ENCODE data around the gene OTOP1.
"Not testable (repeated sequence)": the region's sequence is repeated elsewhere in the genome, so short reads cannot be mapped to it uniquely, and the experiment has no call there.

Gene OTOP1

GRCh38 chr4:4165701-4166392 lies 60.9 kb downstream of the OTOP1 start:
- not testable (repeated sequence) for H2AFZ ChIP-seq (ENCODE audit: low read depth, low read length, severe bottlenecking); H3K79me2 ChIP-seq (ENCODE audit: insufficient read depth, low read length); H3K27ac ChIP-seq (ENCODE audit: low read depth, low read length); H3F3A ChIP-seq (ENCODE audit: insufficient read depth); H3K4me3 ChIP-seq (ENCODE audit: insufficient read depth, low read length, poor library complexity, severe bottlenecking); H3K9ac ChIP-seq (ENCODE audit: low read length); H4K20me1 ChIP-seq (ENCODE audit: low read depth, low read length); H3K4me2 ChIP-seq (ENCODE audit: low read depth, low read length, poor library complexity, severe bottlenecking); H3K9me3 ChIP-seq (ENCODE audit: insufficient read depth, low read length); H3K36me3 ChIP-seq (ENCODE audit: low read length); H3K27me3 ChIP-seq (ENCODE audit: low read length); H3K9me2 ChIP-seq (replicated peaks; ENCODE audit: insufficient read depth, low read length)

- not testable (repeated sequence) for H3K27ac ChIP-seq (ENCODE audit: low read depth, low read length); H3K4me2 ChIP-seq (ENCODE audit: low read depth, low read length, poor library complexity, severe bottlenecking); H3K27me3 ChIP-seq (ENCODE audit: low read length); H3K36me3 ChIP-seq (ENCODE audit: low read length); H3F3A ChIP-seq (ENCODE audit: insufficient read depth); H3K9me3 ChIP-seq (ENCODE audit: insufficient read depth, low read length); H3K79me2 ChIP-seq (ENCODE audit: insufficient read depth, low read length); H2AFZ ChIP-seq (ENCODE audit: low read depth, low read length, severe bottlenecking); H3K9me2 ChIP-seq (replicated peaks; ENCODE audit: insufficient read depth, low read length); H3K4me3 ChIP-seq (ENCODE audit: insufficient read depth, low read length, poor library complexity, severe bottlenecking); H4K20me1 ChIP-seq (ENCODE audit: low read depth, low read length); H3K9ac ChIP-seq (ENCODE audit: low read length)
Measured at GRCh38 chr4:4164532-4165173, 62.1 kb downstream of the OTOP1 start.

GRCh38 chr4:4162186-4162585 lies 64.5 kb downstream of the OTOP1 start:
- not testable (repeated sequence) for H2AFZ ChIP-seq (ENCODE audit: low read depth, low read length, severe bottlenecking); H3K27ac ChIP-seq (ENCODE audit: low read depth, low read length); H4K20me1 ChIP-seq (ENCODE audit: low read depth, low read length); H3K36me3 ChIP-seq (ENCODE audit: low read length); H3K79me2 ChIP-seq (ENCODE audit: insufficient read depth, low read length); H3K27me3 ChIP-seq (ENCODE audit: low read length); H3F3A ChIP-seq (ENCODE audit: insufficient read depth); H3K4me2 ChIP-seq (ENCODE audit: low read depth, low read length, poor library complexity, severe bottlenecking); H3K9me2 ChIP-seq (replicated peaks; ENCODE audit: insufficient read depth, low read length); H3K9ac ChIP-seq (ENCODE audit: low read length); H3K9me3 ChIP-seq (ENCODE audit: insufficient read depth, low read length); H3K4me3 ChIP-seq (ENCODE audit: insufficient read depth, low read length, poor library complexity, severe bottlenecking)

- not testable (repeated sequence) for H3K9ac ChIP-seq (ENCODE audit: low read length); H3K4me3 ChIP-seq (ENCODE audit: insufficient read depth, low read length, poor library complexity, severe bottlenecking); H3K27ac ChIP-seq (ENCODE audit: low read depth, low read length); H3K79me2 ChIP-seq (ENCODE audit: insufficient read depth, low read length); H3K36me3 ChIP-seq (ENCODE audit: low read length); H3F3A ChIP-seq (ENCODE audit: insufficient read depth); H4K20me1 ChIP-seq (ENCODE audit: low read depth, low read length); H3K9me3 ChIP-seq (ENCODE audit: insufficient read depth, low read length); H3K9me2 ChIP-seq (replicated peaks; ENCODE audit: insufficient read depth, low read length); H2AFZ ChIP-seq (ENCODE audit: low read depth, low read length, severe bottlenecking); H3K27me3 ChIP-seq (ENCODE audit: low read length); H3K4me2 ChIP-seq (ENCODE audit: low read depth, low read length, poor library complexity, severe bottlenecking)
Measured at GRCh38 chr4:4160956-4161665, 65.6 kb downstream of the OTOP1 start.

- H3K4me2 ChIP-seq (ENCODE audit: low read depth, low read length, poor library complexity, severe bottlenecking); H3K9me2 ChIP-seq (replicated peaks; ENCODE audit: insufficient read depth, low read length); H3K4me3 ChIP-seq (ENCODE audit: insufficient read depth, low read length, poor library complexity, severe bottlenecking); H3K9ac ChIP-seq (ENCODE audit: low read length); H3K36me3 ChIP-seq (ENCODE audit: low read length); H4K20me1 ChIP-seq (ENCODE audit: low read depth, low read length); H3K27ac ChIP-seq (ENCODE audit: low read depth, low read length); H3K9me3 ChIP-seq (ENCODE audit: insufficient read depth, low read length); H3K79me2 ChIP-seq (ENCODE audit: insufficient read depth, low read length); H2AFZ ChIP-seq (ENCODE audit: low read depth, low read length, severe bottlenecking); H3F3A ChIP-seq (ENCODE audit: insufficient read depth); H3K27me3 ChIP-seq (ENCODE audit: low read length): not testable (repeated sequence)
Measured at GRCh38 chr4:4145622-4146021, 81.1 kb downstream of the OTOP1 start.

GRCh38 chr4:4143376-4143775 lies 83.4 kb downstream of the OTOP1 start:
- H4K20me1 ChIP-seq (ENCODE audit: low read depth, low read length); H2AFZ ChIP-seq (ENCODE audit: low read depth, low read length, severe bottlenecking); H3K9me2 ChIP-seq (replicated peaks; ENCODE audit: insufficient read depth, low read length); H3K4me3 ChIP-seq (ENCODE audit: insufficient read depth, low read length, poor library complexity, severe bottlenecking); H3K79me2 ChIP-seq (ENCODE audit: insufficient read depth, low read length); H3K4me2 ChIP-seq (ENCODE audit: low read depth, low read length, poor library complexity, severe bottlenecking); H3K9ac ChIP-seq (ENCODE audit: low read length); H3K9me3 ChIP-seq (ENCODE audit: insufficient read depth, low read length); H3K36me3 ChIP-seq (ENCODE audit: low read length); H3F3A ChIP-seq (ENCODE audit: insufficient read depth); H3K27me3 ChIP-seq (ENCODE audit: low read length); H3K27ac ChIP-seq (ENCODE audit: low read depth, low read length): not testable (repeated sequence)

- not testable (repeated sequence) for H3K36me3 ChIP-seq (ENCODE audit: low read length); H3K9ac ChIP-seq (ENCODE audit: low read length); H2AFZ ChIP-seq (ENCODE audit: low read depth, low read length, severe bottlenecking); H3K4me3 ChIP-seq (ENCODE audit: insufficient read depth, low read length, poor library complexity, severe bottlenecking); H3K79me2 ChIP-seq (ENCODE audit: insufficient read depth, low read length); H3K4me2 ChIP-seq (ENCODE audit: low read depth, low read length, poor library complexity, severe bottlenecking); H3F3A ChIP-seq (ENCODE audit: insufficient read depth); H3K9me3 ChIP-seq (ENCODE audit: insufficient read depth, low read length); H4K20me1 ChIP-seq (ENCODE audit: low read depth, low read length); H3K27ac ChIP-seq (ENCODE audit: low read depth, low read length); H3K9me2 ChIP-seq (replicated peaks; ENCODE audit: insufficient read depth, low read length); H3K27me3 ChIP-seq (ENCODE audit: low read length)
Measured at GRCh38 chr4:4142679-4143078, 84.0 kb downstream of the OTOP1 start.

- H3K9me2 ChIP-seq (replicated peaks; ENCODE audit: insufficient read depth, low read length); H3K27me3 ChIP-seq (ENCODE audit: low read length): not testable (repeated sequence)
Measured at GRCh38 chr4:4141186-4141585, 85.5 kb downstream of the OTOP1 start.

More at GRCh38 chr4:4141186-4141585, 85.5 kb downstream of the OTOP1 start:
- not testable (repeated sequence) for H2AFZ ChIP-seq (ENCODE audit: low read depth, low read length, severe bottlenecking); H3K4me3 ChIP-seq (ENCODE audit: insufficient read depth, low read length, poor library complexity, severe bottlenecking); H3K9ac ChIP-seq (ENCODE audit: low read length); H3K27ac ChIP-seq (ENCODE audit: low read depth, low read length); H3K9me3 ChIP-seq (ENCODE audit: insufficient read depth, low read length); H3F3A ChIP-seq (ENCODE audit: insufficient read depth); H3K79me2 ChIP-seq (ENCODE audit: insufficient read depth, low read length); H3K4me2 ChIP-seq (ENCODE audit: low read depth, low read length, poor library complexity, severe bottlenecking); H3K36me3 ChIP-seq (ENCODE audit: low read length); H4K20me1 ChIP-seq (ENCODE audit: low read depth, low read length)

Measured in SU-DHL-6 (cell line).